Measurements from ENCODE around the gene BLOC1S6.

The BLOC1S6 gene

GRCh38 chr15:45594835-45595530 is 7.8 kb downstream of the BLOC1S6 start:
- Histone ChIP-seq H3K9me3 (ENCODE audit: control insufficient read depth, low read length) (no peaks in the 10 kb centered on the region), H3K36me3 (ENCODE audit: control insufficient read depth, insufficient read depth, low read length) (no peaks in the 10 kb centered on the region), H3K4me3 (ENCODE audit: low read length) (no peak overlapping the region), H3K9ac (ENCODE audit: low read length) (no peak overlapping the region), H3K4me1 (ENCODE audit: control insufficient read depth, insufficient read depth, low read length) (no peaks in the 10 kb centered on the region), H3K27me3 (ENCODE audit: control insufficient read depth, insufficient read depth, low read length) (no peaks in the 10 kb centered on the region)

- no peak overlapping the region for H3K9ac ChIP-seq (ENCODE audit: low read length)
- H3K27me3 ChIP-seq (ENCODE audit: control insufficient read depth, insufficient read depth, low read length), result no peaks in the 10 kb centered on the region
- H3K9me3 ChIP-seq (ENCODE audit: control insufficient read depth, low read length), result no peaks in the 10 kb centered on the region
- H3K36me3 ChIP-seq (ENCODE audit: control insufficient read depth, insufficient read depth, low read length), result no peaks in the 10 kb centered on the region
- no peak overlapping the region for H3K4me3 ChIP-seq (ENCODE audit: low read length)
- no peaks in the 10 kb centered on the region for H3K4me1 ChIP-seq (ENCODE audit: control insufficient read depth, insufficient read depth, low read length)
Observed at GRCh38 chr15:45603881-45604280, 16.7 kb downstream of the BLOC1S6 start.

- Histone ChIP-seq H3K36me3 (ENCODE audit: control insufficient read depth, insufficient read depth, low read length) (no peaks in the 10 kb centered on the region), H3K4me3 (ENCODE audit: low read length) (no peak overlapping the region), H3K27me3 (ENCODE audit: control insufficient read depth, insufficient read depth, low read length) (no peaks in the 10 kb centered on the region), H3K9ac (ENCODE audit: low read length) (no peak overlapping the region), H3K9me3 (ENCODE audit: control insufficient read depth, low read length) (no peaks in the 10 kb centered on the region), H3K4me1 (ENCODE audit: control insufficient read depth, insufficient read depth, low read length) (no peaks in the 10 kb centered on the region)
Observed at GRCh38 chr15:45604326-45604725, 17.1 kb downstream of the BLOC1S6 start.

- Histone ChIP-seq H3K9me3 (ENCODE audit: control insufficient read depth, low read length) (no peaks in the 10 kb centered on the region), H3K9ac (ENCODE audit: low read length) (no peak overlapping the region), H3K4me3 (ENCODE audit: low read length) (no peak overlapping the region), H3K4me1 (ENCODE audit: control insufficient read depth, insufficient read depth, low read length) (no peaks in the 10 kb centered on the region), H3K27me3 (ENCODE audit: control insufficient read depth, insufficient read depth, low read length) (no peaks in the 10 kb centered on the region), H3K36me3 (ENCODE audit: control insufficient read depth, insufficient read depth, low read length) (no peaks in the 10 kb centered on the region)
Observed at GRCh38 chr15:45606413-45606812, 19.2 kb downstream of the BLOC1S6 start.

GRCh38 chr15:45606841-45607240 is 19.7 kb downstream of the BLOC1S6 start:
- Histone ChIP-seq H3K4me1 (ENCODE audit: control insufficient read depth, insufficient read depth, low read length) (no peaks in the 10 kb centered on the region), H3K9me3 (ENCODE audit: control insufficient read depth, low read length) (no peaks in the 10 kb centered on the region), H3K27me3 (ENCODE audit: control insufficient read depth, insufficient read depth, low read length) (no peaks in the 10 kb centered on the region), H3K9ac (ENCODE audit: low read length) (no peak overlapping the region), H3K4me3 (ENCODE audit: low read length) (no peak overlapping the region), H3K36me3 (ENCODE audit: control insufficient read depth, insufficient read depth, low read length) (no peaks in the 10 kb centered on the region)

- no peaks in the 10 kb centered on the region for H3K36me3 ChIP-seq (ENCODE audit: control insufficient read depth, insufficient read depth, low read length)
- no peak overlapping the region for H3K9ac ChIP-seq (ENCODE audit: low read length)
- no peaks in the 10 kb centered on the region for H3K9me3 ChIP-seq (ENCODE audit: control insufficient read depth, low read length)
- H3K4me1 ChIP-seq (ENCODE audit: control insufficient read depth, insufficient read depth, low read length), result no peaks in the 10 kb centered on the region
- H3K27me3 ChIP-seq (ENCODE audit: control insufficient read depth, insufficient read depth, low read length), result no peaks in the 10 kb centered on the region
- no peak overlapping the region for H3K4me3 ChIP-seq (ENCODE audit: low read length)
Observed at GRCh38 chr15:45611305-45611704, 24.1 kb downstream of the BLOC1S6 start.

GRCh38 chr15:45612790-45613415 is 25.7 kb downstream of the BLOC1S6 start:
- Histone ChIP-seq H3K36me3 (ENCODE audit: control insufficient read depth, insufficient read depth, low read length) (no peaks in the 10 kb centered on the region), H3K27me3 (ENCODE audit: control insufficient read depth, insufficient read depth, low read length) (no peaks in the 10 kb centered on the region), H3K9me3 (ENCODE audit: control insufficient read depth, low read length) (no peaks in the 10 kb centered on the region), H3K9ac (ENCODE audit: low read length) (no peak overlapping the region), H3K4me1 (ENCODE audit: control insufficient read depth, insufficient read depth, low read length) (no peaks in the 10 kb centered on the region), H3K4me3 (ENCODE audit: low read length) (no peak overlapping the region)

- no peaks in the 10 kb centered on the region for H3K27me3 ChIP-seq (ENCODE audit: control insufficient read depth, insufficient read depth, low read length)
- no peaks in the 10 kb centered on the region for H3K4me1 ChIP-seq (ENCODE audit: control insufficient read depth, insufficient read depth, low read length)
- no peak overlapping the region for H3K4me3 ChIP-seq (ENCODE audit: low read length)
- no peaks in the 10 kb centered on the region for H3K36me3 ChIP-seq (ENCODE audit: control insufficient read depth, insufficient read depth, low read length)
- no peak overlapping the region for H3K9ac ChIP-seq (ENCODE audit: low read length)
- H3K9me3 ChIP-seq (ENCODE audit: control insufficient read depth, low read length), result no peaks in the 10 kb centered on the region
Observed at GRCh38 chr15:45616901-45617323, 29.7 kb downstream of the BLOC1S6 start.

GRCh38 chr15:45618813-45619212 is 31.6 kb downstream of the BLOC1S6 start:
- Histone ChIP-seq H3K9me3 (ENCODE audit: control insufficient read depth, low read length) (no peaks in the 10 kb centered on the region), H3K4me1 (ENCODE audit: control insufficient read depth, insufficient read depth, low read length) (no peaks in the 10 kb centered on the region), H3K4me3 (ENCODE audit: low read length) (no peak overlapping the region), H3K27me3 (ENCODE audit: control insufficient read depth, insufficient read depth, low read length) (no peaks in the 10 kb centered on the region), H3K9ac (ENCODE audit: low read length) (no peak overlapping the region), H3K36me3 (ENCODE audit: control insufficient read depth, insufficient read depth, low read length) (no peaks in the 10 kb centered on the region)

GRCh38 chr15:45628136-45628535 is 41.0 kb downstream of the BLOC1S6 start:
- Histone ChIP-seq H3K4me3 (ENCODE audit: low read length) (no peak overlapping the region), H3K27me3 (ENCODE audit: control insufficient read depth, insufficient read depth, low read length) (no peaks in the 10 kb centered on the region), H3K9ac (ENCODE audit: low read length) (no peak overlapping the region), H3K36me3 (ENCODE audit: control insufficient read depth, insufficient read depth, low read length) (no peaks in the 10 kb centered on the region), H3K9me3 (ENCODE audit: control insufficient read depth, low read length) (no peaks in the 10 kb centered on the region), H3K4me1 (ENCODE audit: control insufficient read depth, insufficient read depth, low read length) (peaks cover 8% of the 10 kb centered on the region)

- Histone ChIP-seq H3K9me3 (ENCODE audit: control insufficient read depth, low read length) (no peaks in the 10 kb centered on the region), H3K4me3 (ENCODE audit: low read length) (no peak overlapping the region), H3K27me3 (ENCODE audit: control insufficient read depth, insufficient read depth, low read length) (no peaks in the 10 kb centered on the region), H3K4me1 (ENCODE audit: control insufficient read depth, insufficient read depth, low read length) (peaks cover 8% of the 10 kb centered on the region), H3K9ac (ENCODE audit: low read length) (no peak overlapping the region), H3K36me3 (ENCODE audit: control insufficient read depth, insufficient read depth, low read length) (no peaks in the 10 kb centered on the region)
Observed at GRCh38 chr15:45630917-45631691, 43.9 kb downstream of the BLOC1S6 start.

GRCh38 chr15:45631776-45632175 is 44.6 kb downstream of the BLOC1S6 start:
- H3K4me3 ChIP-seq (ENCODE audit: low read length), result no peak overlapping the region
- peaks cover 13% of the 10 kb centered on the region for H3K4me1 ChIP-seq (ENCODE audit: control insufficient read depth, insufficient read depth, low read length)
- H3K9me3 ChIP-seq (ENCODE audit: control insufficient read depth, low read length), result no peaks in the 10 kb centered on the region
- H3K9ac ChIP-seq (ENCODE audit: low read length), result no peak overlapping the region
- H3K27me3 ChIP-seq (ENCODE audit: control insufficient read depth, insufficient read depth, low read length), result no peaks in the 10 kb centered on the region
- no peaks in the 10 kb centered on the region for H3K36me3 ChIP-seq (ENCODE audit: control insufficient read depth, insufficient read depth, low read length)
